Measurements from ENCODE around the gene ZNF69. TPM values are rescaled to one million over a fixed set of nuclear protein-coding genes. Genes with fewer than 3 reads are reported as not detected.

Gene ZNF69
- total and polyA plus RNA-seq, 2 donors (not counting 1 experiment from before 2014, with no cell fraction given), result 0.92 to 2.1 TPM

DNA sequence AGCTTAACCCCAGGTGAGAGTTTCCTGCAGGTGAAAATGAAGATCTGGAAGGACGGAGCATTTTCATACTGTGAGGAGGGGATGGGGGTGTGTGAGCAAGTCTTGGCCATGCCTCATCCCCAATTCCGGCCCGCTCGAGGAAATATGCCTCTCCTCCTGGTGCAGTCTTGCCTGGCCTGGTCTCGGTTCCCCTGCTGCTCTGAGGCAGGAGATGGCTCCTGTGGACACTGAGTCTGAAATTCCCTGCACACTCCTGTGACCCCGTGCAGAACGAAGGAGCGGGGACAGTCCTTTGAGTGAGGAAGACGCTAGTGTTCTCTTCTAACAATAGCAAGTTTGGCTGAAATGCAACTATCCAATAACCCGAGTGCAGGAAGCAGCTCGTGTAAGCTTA lies 39.4 kb upstream of the ZNF69 start:
- H3K4me1 Mint-ChIP-seq, result peaks cover 29% of the 10 kb centered on the region
- H3K9me3 ChIP-seq (ENCODE audit: control extremely low read depth in 1 of 3, control insufficient read depth in 2 of 3, insufficient read depth in 1 of 3, low read length in 2 of 3), result peaks cover 0 to 5% (median 0%) of the 10 kb centered on the region in 3 donors
- POLR2A ChIA-PET, result interaction anchor here (0.6 to 1.0 kb wide), 3 partner anchors 76 to 1476 kb away, joined by 3 to 4 read pairs (median 3); partner anchors contain the start of gene ZNF763
- H3K4me3 ChIP-seq (ENCODE audit: control extremely low read depth in 1 of 5, extremely low read depth in 1 of 5, insufficient read depth in 1 of 5, low read depth in 2 of 5, low read length in 4 of 5), result peak overlapping the region in 4 of 5 experiments; percentile 79 to 85 (median 83)
- H3K36me3 ChIP-seq (replicated peaks in 1 of 2; ENCODE audit: control extremely low read depth in 1 of 2, control insufficient read depth in 1 of 2, extremely low read depth in 1 of 2, insufficient read depth in 2 of 2, low read length in 1 of 2), result peaks cover 2 to 15% of the 10 kb centered on the region in 2 experiments
- DNase-seq, result no peak
- peaks cover 20 to 24% of the 10 kb centered on the region in 2 donors for H3K4me1 ChIP-seq (ENCODE audit: control insufficient read depth in 2 of 2, insufficient read depth in 2 of 2, low read length in 2 of 2)
- ATAC-seq (ENCODE audit: low read depth), result no peak
- peak overlapping the region; percentile 84 for H3K4me2 ChIP-seq (replicated peaks; ENCODE audit: low read depth, low read length, poor library complexity, severe bottlenecking)
- TF ChIP-seq EZH2 (IDR thresholded peaks at IDR 0.05; ENCODE audit: borderline replicate concordance, insufficient read depth, low read depth, low read length, poor library complexity, severe bottlenecking) (no peak), CTCF (IDR thresholded peaks at IDR 0.05) (no peak)
- peaks cover 38% of the 10 kb centered on the region for H4K20me1 ChIP-seq (ENCODE audit: control insufficient read depth, insufficient read depth, low read length, poor library complexity, severe bottlenecking)
- H3K27me3 Mint-ChIP-seq, result no peaks in the 10 kb centered on the region
- peak overlapping the region; percentile 86 for H2AFZ ChIP-seq (ENCODE audit: insufficient read depth, low read depth, low read length, poor library complexity, severe bottlenecking)
- intact Hi-C loops (cut with micrococcal nuclease), result loop anchor here (1.0 to 2.0 kb wide), 5 partner anchors 34 to 314 kb away; partner anchors contain the start of genes ZNF440, ZNF441, ZNF491 and ZNF700
- CTCF ChIA-PET, result interaction anchor here (1.1 to 1.7 kb wide), 8 partner anchors 14 to 293 kb away, joined by 3 to 6 read pairs (median 3); partner anchors contain the start of genes ZNF20 and ZNF491
- no peaks in the 10 kb centered on the region for H3K27me3 ChIP-seq (replicated peaks in 1 of 4; ENCODE audit: control extremely low read depth in 1 of 4, control insufficient read depth in 3 of 4, insufficient read depth in 4 of 4, low read length in 3 of 4)
- peak overlapping the region; percentile 90 for H3K4me3 Mint-ChIP-seq
- peak overlapping the region; percentile 45 to 72 for H3K27ac ChIP-seq (ENCODE audit: low read length in 2 of 2)
- peaks cover 35% of the 10 kb centered on the region for H3K79me2 ChIP-seq (ENCODE audit: control insufficient read depth, insufficient read depth, low read length)
- H3K9me3 Mint-ChIP-seq (ENCODE audit: insufficient read depth), result no peaks in the 10 kb centered on the region
- H3K27ac Mint-ChIP-seq, result peak overlapping the region; percentile 96
- H3K9ac ChIP-seq (ENCODE audit: low read length), result peak overlapping the region; percentile 85
- 37% methylated on average over 10 of the region's 11 CpGs for WGBS (ENCODE audit: insufficient coverage)

Measured in B cell (primary cell).